ENCODE measurements around the gene MYO19.

The MYO19 gene

DNA sequence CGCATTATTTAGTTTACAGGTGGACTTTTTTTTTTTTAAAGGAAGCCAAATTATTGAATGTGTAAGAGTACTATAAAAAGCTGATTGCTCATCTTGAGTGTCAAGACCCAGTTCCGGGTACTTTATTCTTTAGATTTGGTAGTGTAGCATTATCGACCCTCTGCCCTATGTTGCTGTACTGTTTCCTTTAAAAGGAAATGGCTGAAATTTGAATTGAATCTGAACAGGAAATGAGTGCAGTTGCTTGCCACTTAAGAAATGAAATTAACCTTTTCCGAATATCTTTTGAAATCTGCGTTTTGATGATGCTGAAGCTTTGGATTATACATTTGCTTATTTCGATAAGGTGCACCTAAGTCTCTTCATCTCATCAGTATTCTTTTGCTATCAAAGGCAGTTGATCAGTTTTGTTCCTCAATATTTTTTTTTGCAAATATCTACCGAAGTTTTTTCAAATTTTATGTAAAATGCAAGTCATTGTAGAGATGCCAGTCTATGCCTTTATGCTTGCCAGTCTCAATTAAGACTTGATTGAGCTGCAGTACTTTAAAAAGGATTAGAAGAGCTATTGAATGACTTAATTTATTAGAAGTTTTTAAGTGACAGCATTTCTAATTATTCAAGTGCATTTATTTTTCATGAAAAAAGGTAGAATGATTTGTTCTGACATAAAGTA, 11.9 kb upstream of the MYO19 start:
- TF ChIP-seq ZNF423 (tag by site-specific recombination; IDR thresholded peaks at IDR 0.05), result no peak
- TF ChIP-seq KLF16 (tag by site-specific recombination; IDR thresholded peaks at IDR 0.05), result no peak
- TF ChIP-seq ZNF843 (tag by site-specific recombination; IDR thresholded peaks at IDR 0.05), result no peak
- H3K36me3 ChIP-seq (ENCODE audit: control insufficient read depth in 2 of 2, insufficient read depth in 1 of 2, low read length in 2 of 2), result peaks cover 11 to 14% of the 10 kb centered on the region in 2 experiments
- CTCF ChIA-PET, result interaction anchor here (0.6 to 1.8 kb wide), 2 partner anchors 13 to 422 kb away, joined by 3 to 7 read pairs; no protein-coding TSS in a partner anchor
- H3K4me3 ChIP-seq (ENCODE audit: low read depth, low read length), result peak overlapping the region; percentile 99
- peaks cover 11% of the 10 kb centered on the region for H3K4me1 ChIP-seq (ENCODE audit: control insufficient read depth, insufficient read depth, low read length)
- POLR2A ChIA-PET, result interaction anchor here (1.1 to 4.3 kb wide), 7 partner anchors 11 to 60 kb away, joined by 4 to 81 read pairs (median 6); partner anchors contain the start of genes DHRS11, MRM1, MYO19 and PIGW
- H3K27ac ChIP-seq (ENCODE audit: extremely low read depth, low read depth, low read length), result peak overlapping the region; percentile 96
- no peaks in the 10 kb centered on the region for H3K9me3 ChIP-seq (ENCODE audit: control insufficient read depth, insufficient read depth, low read depth, low read length)

DNA sequence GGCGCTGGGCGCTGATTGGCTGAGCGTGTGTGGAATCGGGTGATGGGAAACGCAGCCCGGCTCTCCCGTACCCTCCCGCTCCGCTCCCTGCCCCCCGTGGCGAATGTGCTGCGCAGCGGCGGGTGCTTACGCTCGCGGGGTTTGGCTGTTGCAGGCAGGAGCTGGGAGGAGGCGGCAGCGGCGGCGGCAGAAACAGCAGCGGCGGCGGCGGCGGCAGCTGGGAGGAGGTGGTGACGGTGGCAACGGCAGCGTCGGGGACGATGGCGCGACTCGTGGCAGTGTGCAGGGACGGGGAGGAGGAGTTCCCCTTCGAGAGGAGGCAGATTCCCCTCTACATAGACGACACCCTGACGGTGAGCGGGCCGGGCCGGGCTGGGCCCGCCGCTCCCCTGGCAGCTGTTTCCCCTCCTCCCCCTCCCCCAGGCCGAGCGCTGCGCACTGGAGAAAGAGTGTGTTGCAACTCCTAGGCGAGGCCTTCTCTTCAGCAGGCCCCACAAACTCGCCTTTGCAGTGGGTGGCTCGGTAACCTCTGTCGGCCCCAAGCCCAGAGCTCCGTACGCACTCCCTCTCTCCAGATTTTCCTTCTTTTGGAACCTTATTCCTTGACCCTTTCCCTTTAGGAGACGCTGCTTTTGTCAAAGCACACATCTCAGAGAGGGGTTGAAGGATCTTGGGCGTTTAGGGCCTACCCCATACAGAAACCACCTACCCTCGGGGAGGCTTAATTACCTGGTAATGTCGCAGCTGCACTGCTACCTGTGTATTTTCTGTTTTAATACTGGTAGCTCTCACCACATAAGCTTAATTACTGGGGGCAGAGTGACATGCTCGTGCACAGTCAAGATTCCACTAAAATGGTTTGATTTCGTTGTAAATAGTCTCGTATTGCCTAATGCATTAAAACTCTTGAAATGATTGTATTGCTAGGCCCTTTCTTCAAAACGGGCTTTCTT, 11.1 kb upstream of the MYO19 start:
- Histone ChIP-seq H3K4me3 (ENCODE audit: low read depth, low read length) (peak overlapping the region; percentile 99), H3K27ac (ENCODE audit: extremely low read depth, low read depth, low read length) (peak overlapping the region; percentile 96), H3K9me3 (ENCODE audit: control insufficient read depth, insufficient read depth, low read depth, low read length) (no peaks in the 10 kb centered on the region), H3K36me3 (ENCODE audit: control insufficient read depth in 2 of 2, insufficient read depth in 1 of 2, low read length in 2 of 2) (peaks cover 10 to 14% of the 10 kb centered on the region in 2 experiments), H3K4me1 (ENCODE audit: control insufficient read depth, insufficient read depth, low read length) (peaks cover 11% of the 10 kb centered on the region)
- CTCF ChIA-PET, result interaction anchor here (0.5 to 1.8 kb wide), 5 partner anchors 12 to 644 kb away, joined by 3 to 7 read pairs (median 3); no protein-coding TSS in a partner anchor
- POLR2A ChIA-PET, result interaction anchor here (0.5 to 4.3 kb wide), 21 partner anchors 8 to 729 kb away, joined by 3 to 81 read pairs (median 4); partner anchors contain the start of genes DHRS11, MRM1, MYO19 and PIGW
- peak; percentile 80 for TF ChIP-seq SCRT2 (tag by site-specific recombination; IDR thresholded peaks at IDR 0.05)
- TF ChIP-seq ZNF510 (tag by site-specific recombination; IDR thresholded peaks at IDR 0.05; ENCODE audit: insufficient replicate concordance), result no peak
- peak; percentile 66; the same call in 1 of the 2 replicates for TF ChIP-seq KLF10 (tag by site-specific recombination; IDR thresholded peaks at IDR 0.05)
- TF ChIP-seq ZNF155 (tag by site-specific recombination; IDR thresholded peaks at IDR 0.05), result no peak
- TF ChIP-seq SP3 (tag by site-specific recombination; IDR thresholded peaks at IDR 0.05), result peak; percentile 60
- TF ChIP-seq, protein P1, sequence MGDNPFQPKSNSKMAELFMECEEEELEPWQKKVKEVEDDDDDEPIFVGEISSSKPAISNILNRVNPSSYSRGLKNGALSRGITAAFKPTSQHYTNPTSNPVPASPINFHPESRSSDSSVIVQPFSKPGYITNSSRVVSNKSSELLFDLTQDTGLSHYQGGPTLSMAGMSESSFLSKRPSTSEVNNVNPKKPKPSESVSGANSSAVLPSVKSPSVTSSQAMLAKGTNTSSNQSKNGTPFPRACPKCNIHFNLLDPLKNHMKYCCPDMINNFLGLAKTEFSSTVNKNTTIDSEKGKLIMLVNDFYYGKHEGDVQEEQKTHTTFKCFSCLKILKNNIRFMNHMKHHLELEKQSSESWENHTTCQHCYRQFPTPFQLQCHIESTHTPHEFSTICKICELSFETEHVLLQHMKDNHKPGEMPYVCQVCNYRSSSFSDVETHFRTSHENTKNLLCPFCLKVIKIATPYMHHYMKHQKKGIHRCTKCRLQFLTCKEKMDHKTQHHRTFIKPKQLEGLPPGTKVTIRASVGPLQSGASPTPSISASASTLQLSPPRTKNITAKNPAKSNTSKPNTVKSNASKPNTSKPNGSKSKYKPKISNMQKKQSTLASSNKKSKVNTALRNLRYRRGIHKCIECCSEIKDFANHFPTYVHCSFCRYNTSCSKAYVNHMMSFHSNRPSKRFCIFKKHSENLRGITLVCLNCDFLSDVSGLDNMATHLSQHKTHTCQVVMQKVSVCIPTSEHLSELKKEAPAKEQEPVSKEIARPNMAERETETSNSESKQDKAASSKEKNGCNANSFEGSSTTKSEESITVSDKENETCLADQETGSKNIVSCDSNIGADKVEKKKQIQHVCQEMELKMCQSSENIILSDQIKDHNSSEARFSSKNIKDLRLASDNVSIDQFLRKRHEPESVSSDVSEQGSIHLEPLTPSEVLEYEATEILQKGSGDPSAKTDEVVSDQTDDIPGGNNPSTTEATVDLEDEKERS (tag by site-specific recombination; IDR thresholded peaks at IDR 0.05), result peak; percentile 6; the same call in 1 of the 2 replicates
- TF ChIP-seq ZBTB7A (tag by site-specific recombination; IDR thresholded peaks at IDR 0.05; ENCODE audit: low read depth), result peak; percentile 45; the same call in 1 of the 2 replicates
- TF ChIP-seq SETDB1 (IDR thresholded peaks at IDR 0.05; ENCODE audit: insufficient read length, low read length), result no peak
- TF ChIP-seq ZNF37A (tag by site-specific recombination; IDR thresholded peaks at IDR 0.05), result no peak
- TF ChIP-seq, protein P2, sequence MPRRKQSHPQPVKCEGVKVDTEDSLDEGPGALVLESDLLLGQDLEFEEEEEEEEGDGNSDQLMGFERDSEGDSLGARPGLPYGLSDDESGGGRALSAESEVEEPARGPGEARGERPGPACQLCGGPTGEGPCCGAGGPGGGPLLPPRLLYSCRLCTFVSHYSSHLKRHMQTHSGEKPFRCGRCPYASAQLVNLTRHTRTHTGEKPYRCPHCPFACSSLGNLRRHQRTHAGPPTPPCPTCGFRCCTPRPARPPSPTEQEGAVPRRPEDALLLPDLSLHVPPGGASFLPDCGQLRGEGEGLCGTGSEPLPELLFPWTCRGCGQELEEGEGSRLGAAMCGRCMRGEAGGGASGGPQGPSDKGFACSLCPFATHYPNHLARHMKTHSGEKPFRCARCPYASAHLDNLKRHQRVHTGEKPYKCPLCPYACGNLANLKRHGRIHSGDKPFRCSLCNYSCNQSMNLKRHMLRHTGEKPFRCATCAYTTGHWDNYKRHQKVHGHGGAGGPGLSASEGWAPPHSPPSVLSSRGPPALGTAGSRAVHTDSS (tag by site-specific recombination; IDR thresholded peaks at IDR 0.05), result no peak
- TF ChIP-seq, protein P3, sequence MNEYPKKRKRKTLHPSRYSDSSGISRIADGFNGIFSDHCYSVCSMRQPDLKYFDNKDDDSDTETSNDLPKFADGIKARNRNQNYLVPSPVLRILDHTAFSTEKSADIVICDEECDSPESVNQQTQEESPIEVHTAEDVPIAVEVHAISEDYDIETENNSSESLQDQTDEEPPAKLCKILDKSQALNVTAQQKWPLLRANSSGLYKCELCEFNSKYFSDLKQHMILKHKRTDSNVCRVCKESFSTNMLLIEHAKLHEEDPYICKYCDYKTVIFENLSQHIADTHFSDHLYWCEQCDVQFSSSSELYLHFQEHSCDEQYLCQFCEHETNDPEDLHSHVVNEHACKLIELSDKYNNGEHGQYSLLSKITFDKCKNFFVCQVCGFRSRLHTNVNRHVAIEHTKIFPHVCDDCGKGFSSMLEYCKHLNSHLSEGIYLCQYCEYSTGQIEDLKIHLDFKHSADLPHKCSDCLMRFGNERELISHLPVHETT (tag by site-specific recombination; IDR thresholded peaks at IDR 0.05), result no peak; the same call in 1 of the 2 replicates
- TF ChIP-seq ZNF324 (tag by site-specific recombination; IDR thresholded peaks at IDR 0.05), result no peak; the same call in none of the 2 replicates
- TF ChIP-seq YY2 (tag by site-specific recombination; IDR thresholded peaks at IDR 0.05), result peak; percentile 38; the same call in 1 of the 2 replicates
- TF ChIP-seq, protein P4, sequence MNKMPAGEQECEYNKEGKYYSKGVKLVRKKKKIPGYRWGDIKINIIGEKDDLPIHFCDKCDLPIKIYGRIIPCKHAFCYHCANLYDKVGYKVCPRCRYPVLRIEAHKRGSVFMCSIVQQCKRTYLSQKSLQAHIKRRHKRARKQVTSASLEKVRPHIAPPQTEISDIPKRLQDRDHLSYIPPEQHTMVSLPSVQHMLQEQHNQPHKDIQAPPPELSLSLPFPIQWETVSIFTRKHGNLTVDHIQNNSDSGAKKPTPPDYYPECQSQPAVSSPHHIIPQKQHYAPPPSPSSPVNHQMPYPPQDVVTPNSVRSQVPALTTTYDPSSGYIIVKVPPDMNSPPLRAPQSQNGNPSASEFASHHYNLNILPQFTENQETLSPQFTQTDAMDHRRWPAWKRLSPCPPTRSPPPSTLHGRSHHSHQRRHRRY (tag by site-specific recombination; IDR thresholded peaks at IDR 0.05), result no peak
- TF ChIP-seq SP2 (tag by site-specific recombination; IDR thresholded peaks at IDR 0.05), result peak; percentile 63
- TF ChIP-seq, protein P5, sequence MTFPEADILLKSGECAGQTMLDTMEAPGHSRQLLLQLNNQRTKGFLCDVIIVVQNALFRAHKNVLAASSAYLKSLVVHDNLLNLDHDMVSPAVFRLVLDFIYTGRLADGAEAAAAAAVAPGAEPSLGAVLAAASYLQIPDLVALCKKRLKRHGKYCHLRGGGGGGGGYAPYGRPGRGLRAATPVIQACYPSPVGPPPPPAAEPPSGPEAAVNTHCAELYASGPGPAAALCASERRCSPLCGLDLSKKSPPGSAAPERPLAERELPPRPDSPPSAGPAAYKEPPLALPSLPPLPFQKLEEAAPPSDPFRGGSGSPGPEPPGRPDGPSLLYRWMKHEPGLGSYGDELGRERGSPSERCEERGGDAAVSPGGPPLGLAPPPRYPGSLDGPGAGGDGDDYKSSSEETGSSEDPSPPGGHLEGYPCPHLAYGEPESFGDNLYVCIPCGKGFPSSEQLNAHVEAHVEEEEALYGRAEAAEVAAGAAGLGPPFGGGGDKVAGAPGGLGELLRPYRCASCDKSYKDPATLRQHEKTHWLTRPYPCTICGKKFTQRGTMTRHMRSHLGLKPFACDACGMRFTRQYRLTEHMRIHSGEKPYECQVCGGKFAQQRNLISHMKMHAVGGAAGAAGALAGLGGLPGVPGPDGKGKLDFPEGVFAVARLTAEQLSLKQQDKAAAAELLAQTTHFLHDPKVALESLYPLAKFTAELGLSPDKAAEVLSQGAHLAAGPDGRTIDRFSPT (tag by site-specific recombination; IDR thresholded peaks at IDR 0.05), result peak; percentile 97
- TF ChIP-seq, protein P6, sequence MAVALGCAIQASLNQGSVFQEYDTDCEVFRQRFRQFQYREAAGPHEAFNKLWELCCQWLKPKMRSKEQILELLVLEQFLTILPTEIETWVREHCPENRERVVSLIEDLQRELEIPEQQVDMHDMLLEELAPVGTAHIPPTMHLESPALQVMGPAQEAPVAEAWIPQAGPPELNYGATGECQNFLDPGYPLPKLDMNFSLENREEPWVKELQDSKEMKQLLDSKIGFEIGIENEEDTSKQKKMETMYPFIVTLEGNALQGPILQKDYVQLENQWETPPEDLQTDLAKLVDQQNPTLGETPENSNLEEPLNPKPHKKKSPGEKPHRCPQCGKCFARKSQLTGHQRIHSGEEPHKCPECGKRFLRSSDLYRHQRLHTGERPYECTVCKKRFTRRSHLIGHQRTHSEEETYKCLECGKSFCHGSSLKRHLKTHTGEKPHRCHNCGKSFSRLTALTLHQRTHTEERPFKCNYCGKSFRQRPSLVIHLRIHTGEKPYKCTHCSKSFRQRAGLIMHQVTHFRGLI (tag by site-specific recombination; IDR thresholded peaks at IDR 0.05), result no peak

Measured in HEK293 (cell line).